Neural cell (in vitro differentiated cells): Measurements from ENCODE around the gene MINDY4.

ENCODE experiments used
- POLR2AphosphoS5 ChIP-seq: IDR thresholded peaks from 2 replicates; pipeline ENCODE4 v1.6.1; 2012
- RAD21 ChIP-seq: fragments of 450-650 bp; conservative IDR thresholded peaks from 2 replicates; pipeline ENCODE4 v1.6.1; 2014; ENCODE audit warnings: antibody characterized with exemption, mild to moderate bottlenecking, moderate library complexity
- TF ChIP-seq, protein P1 (sequence below): fragments of 450-650 bp; IDR thresholded peaks from 2 replicates; pipeline ENCODE4 v1.5.1; 2014; ENCODE audit warnings: antibody characterized with exemption, mild to moderate bottlenecking, moderate library complexity; ENCODE audit not compliant: poor library complexity, severe bottlenecking

DNA sequence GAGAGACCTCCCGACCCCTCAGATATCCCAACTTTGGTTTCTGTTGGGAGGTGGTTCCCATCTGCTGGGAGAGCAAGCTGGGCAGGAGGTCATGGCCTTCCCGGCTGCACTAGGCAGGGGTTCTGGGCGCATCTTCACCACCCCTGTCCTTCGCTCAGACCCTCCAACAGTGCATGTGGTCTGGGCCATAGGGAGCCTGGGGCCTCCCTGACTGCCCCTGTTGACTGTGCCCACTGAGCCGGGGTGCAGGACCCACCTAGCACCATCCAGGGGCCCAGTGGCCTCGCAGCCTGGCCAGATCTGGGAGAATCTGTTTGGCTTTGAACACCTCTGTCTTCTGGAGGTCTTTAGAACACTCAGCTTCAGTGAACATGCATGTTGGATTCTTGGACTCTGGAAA is 38.0 kb upstream of the MINDY4 start:
- TF ChIP-seq RAD21 (no peak), POLR2AphosphoS5 (no peak)
- TF ChIP-seq, protein P1, sequence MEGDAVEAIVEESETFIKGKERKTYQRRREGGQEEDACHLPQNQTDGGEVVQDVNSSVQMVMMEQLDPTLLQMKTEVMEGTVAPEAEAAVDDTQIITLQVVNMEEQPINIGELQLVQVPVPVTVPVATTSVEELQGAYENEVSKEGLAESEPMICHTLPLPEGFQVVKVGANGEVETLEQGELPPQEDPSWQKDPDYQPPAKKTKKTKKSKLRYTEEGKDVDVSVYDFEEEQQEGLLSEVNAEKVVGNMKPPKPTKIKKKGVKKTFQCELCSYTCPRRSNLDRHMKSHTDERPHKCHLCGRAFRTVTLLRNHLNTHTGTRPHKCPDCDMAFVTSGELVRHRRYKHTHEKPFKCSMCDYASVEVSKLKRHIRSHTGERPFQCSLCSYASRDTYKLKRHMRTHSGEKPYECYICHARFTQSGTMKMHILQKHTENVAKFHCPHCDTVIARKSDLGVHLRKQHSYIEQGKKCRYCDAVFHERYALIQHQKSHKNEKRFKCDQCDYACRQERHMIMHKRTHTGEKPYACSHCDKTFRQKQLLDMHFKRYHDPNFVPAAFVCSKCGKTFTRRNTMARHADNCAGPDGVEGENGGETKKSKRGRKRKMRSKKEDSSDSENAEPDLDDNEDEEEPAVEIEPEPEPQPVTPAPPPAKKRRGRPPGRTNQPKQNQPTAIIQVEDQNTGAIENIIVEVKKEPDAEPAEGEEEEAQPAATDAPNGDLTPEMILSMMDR, result no peak
